H1 (cell line): Measurements from ENCODE around the gene MAGOH.

ENCODE experiments used
- CHD1 ChIP-seq: IDR thresholded peaks from 2 replicates; pipeline ENCODE4 v1.6.1; 2012; ENCODE audit warnings: low read depth, low read length, improper control_type of control experiment
- CHD2 ChIP-seq: IDR thresholded peaks from 2 replicates; pipeline ENCODE4 v1.6.1; 2012; ENCODE audit warnings: low read length, improper control_type of control experiment
- EZH2 ChIP-seq: fragments of 200-600 bp; sonication (generic); IDR thresholded peaks from 2 replicates; pipeline ENCODE4 v1.7.1; 2012; ENCODE audit warnings: low read depth, mild to moderate bottlenecking, moderate library complexity, low read length, inconsistent platforms; ENCODE audit not compliant: severe bottlenecking
- PHF8 ChIP-seq: fragments of 200-600 bp; sonication (generic); conservative IDR thresholded peaks from 2 replicates; pipeline ENCODE4 v1.7.1; 2012; ENCODE audit warnings: low read depth, mild to moderate bottlenecking, inconsistent platforms, low read length, moderate library complexity
- POLR2AphosphoS5 ChIP-seq: IDR thresholded peaks from 2 replicates; pipeline ENCODE4 v1.6.1; 2011; ENCODE audit warnings: low read depth, low read length
- RAD21 ChIP-seq, 2 experiments: IDR thresholded peaks in 1 of 2; conservative IDR thresholded peaks in 1 of 2; 2 replicates each; pipeline ENCODE4 v1.6.1; 2011; ENCODE audit warnings: low read depth in 2 of 2, low read length in 2 of 2, improper control_type of control experiment in 1 of 2, inconsistent platforms in 1 of 2, mild to moderate bottlenecking in 1 of 2, moderate library complexity in 1 of 2
- TF ChIP-seq, protein P1 (sequence below), 3 experiments: IDR thresholded peaks; 1 replicate in 2 of 3; 2 replicates in 1 of 3; pipeline versions ENCODE4 v1.5.1 to v1.6.1; 2011; ENCODE audit warnings: low read length in 3 of 3, mild to moderate bottlenecking in 3 of 3, inconsistent platforms in 2 of 3, low read depth in 1 of 3, moderate library complexity in 1 of 3; ENCODE audit not compliant: insufficient read depth in 1 of 3; ENCODE audit errors: control extremely low read depth in 1 of 3

DNA sequence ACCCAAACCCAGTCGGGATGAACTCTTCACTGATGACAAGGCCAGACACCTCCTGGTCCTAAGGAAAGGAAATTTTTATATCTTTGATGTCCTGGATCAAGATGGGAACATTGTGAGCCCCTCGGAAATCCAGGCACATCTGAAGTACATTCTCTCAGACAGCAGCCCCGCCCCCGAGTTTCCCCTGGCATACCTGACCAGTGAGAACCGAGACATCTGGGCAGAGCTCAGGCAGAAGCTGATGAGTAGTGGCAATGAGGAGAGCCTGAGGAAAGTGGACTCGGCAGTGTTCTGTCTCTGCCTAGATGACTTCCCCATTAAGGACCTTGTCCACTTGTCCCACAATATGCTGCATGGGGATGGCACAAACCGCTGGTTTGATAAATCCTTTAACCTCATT is 28.0 kb downstream of the MAGOH start:
- TF ChIP-seq POLR2AphosphoS5 (no peak), EZH2 (no peak), PHF8 (no peak), RAD21 (IDR thresholded peaks at IDR 0.05 in 1 of 2, conservative IDR thresholded peaks at IDR 0.05 in 1 of 2; ENCODE audit: low read depth in 2 of 2, low read length in 2 of 2) (no peak), CHD1 (no peak), CHD2 (no peak)
- TF ChIP-seq, protein P1, sequence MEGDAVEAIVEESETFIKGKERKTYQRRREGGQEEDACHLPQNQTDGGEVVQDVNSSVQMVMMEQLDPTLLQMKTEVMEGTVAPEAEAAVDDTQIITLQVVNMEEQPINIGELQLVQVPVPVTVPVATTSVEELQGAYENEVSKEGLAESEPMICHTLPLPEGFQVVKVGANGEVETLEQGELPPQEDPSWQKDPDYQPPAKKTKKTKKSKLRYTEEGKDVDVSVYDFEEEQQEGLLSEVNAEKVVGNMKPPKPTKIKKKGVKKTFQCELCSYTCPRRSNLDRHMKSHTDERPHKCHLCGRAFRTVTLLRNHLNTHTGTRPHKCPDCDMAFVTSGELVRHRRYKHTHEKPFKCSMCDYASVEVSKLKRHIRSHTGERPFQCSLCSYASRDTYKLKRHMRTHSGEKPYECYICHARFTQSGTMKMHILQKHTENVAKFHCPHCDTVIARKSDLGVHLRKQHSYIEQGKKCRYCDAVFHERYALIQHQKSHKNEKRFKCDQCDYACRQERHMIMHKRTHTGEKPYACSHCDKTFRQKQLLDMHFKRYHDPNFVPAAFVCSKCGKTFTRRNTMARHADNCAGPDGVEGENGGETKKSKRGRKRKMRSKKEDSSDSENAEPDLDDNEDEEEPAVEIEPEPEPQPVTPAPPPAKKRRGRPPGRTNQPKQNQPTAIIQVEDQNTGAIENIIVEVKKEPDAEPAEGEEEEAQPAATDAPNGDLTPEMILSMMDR (IDR thresholded peaks at IDR 0.05; ENCODE audit: control extremely low read depth in 1 of 3, insufficient read depth in 1 of 3, low read depth in 1 of 3, low read length in 3 of 3): no peak
